Measurements from ENCODE around the gene ASTN1.

The ASTN1 gene

GRCh38 chr1:176869577-176869976, 294.9 kb downstream of the ASTN1 start:
- no peak overlapping the region for H3K27ac ChIP-seq (ENCODE audit: extremely low read depth, low read depth, low read length)
- no peak overlapping the region for H3K4me3 ChIP-seq (ENCODE audit: low read depth, low read length)
- CTCF ChIA-PET = interaction anchor here (0.9 kb wide), 1 partner anchor 11 kb away, joined by 6 read pairs; no protein-coding TSS in a partner anchor
- no peaks in the 10 kb centered on the region for H3K36me3 ChIP-seq (ENCODE audit: control insufficient read depth in 2 of 2, insufficient read depth in 1 of 2, low read length in 2 of 2)
- TF ChIP-seq ZNF311 (tag by site-specific recombination; IDR thresholded peaks at IDR 0.05; ENCODE audit: borderline replicate concordance) = no peak
- no peak for TF ChIP-seq SETDB1 (IDR thresholded peaks at IDR 0.05; ENCODE audit: insufficient read length, low read length)
- no peak for TF ChIP-seq ZBTB21 (tag by site-specific recombination; IDR thresholded peaks at IDR 0.05)
- no peak for TF ChIP-seq ZSCAN16 (tag by site-specific recombination; IDR thresholded peaks at IDR 0.05)
- no peak for TF ChIP-seq TRIM28 (IDR thresholded peaks at IDR 0.05; ENCODE audit: borderline replicate concordance, low read length)
- TF ChIP-seq ZNF48 (tag by site-specific recombination; IDR thresholded peaks at IDR 0.05) = no peak
- no peak for TF ChIP-seq ZNF2 (tag by site-specific recombination; IDR thresholded peaks at IDR 0.05)
- no peak for TF ChIP-seq ZNF174 (tag by site-specific recombination; IDR thresholded peaks at IDR 0.05)
- TF ChIP-seq KLF7 (tag by site-specific recombination; IDR thresholded peaks at IDR 0.05; ENCODE audit: borderline replicate concordance) = no peak
- TF ChIP-seq ZNF610 (tag by site-specific recombination; IDR thresholded peaks at IDR 0.05; ENCODE audit: borderline replicate concordance) = no peak
- TF ChIP-seq PRDM1 (tag by site-specific recombination; IDR thresholded peaks at IDR 0.05) = no peak
- TF ChIP-seq ZNF785 (tag by site-specific recombination; IDR thresholded peaks at IDR 0.05) = no peak
- TF ChIP-seq ZNF354C (tag by site-specific recombination; IDR thresholded peaks at IDR 0.05; ENCODE audit: borderline replicate concordance, low read depth) = no peak
- TF ChIP-seq PRDM4 (tag by site-specific recombination; IDR thresholded peaks at IDR 0.05) = no peak
- TF ChIP-seq ZNF560 (tag by site-specific recombination; IDR thresholded peaks at IDR 0.05; ENCODE audit: borderline replicate concordance) = no peak
- TF ChIP-seq ZNF248 (tag by site-specific recombination; IDR thresholded peaks at IDR 0.05) = no peak
- no peak for TF ChIP-seq ZNF148 (tag by site-specific recombination; IDR thresholded peaks at IDR 0.05; ENCODE audit: borderline replicate concordance)
- TF ChIP-seq KLF9 (tag by site-specific recombination; IDR thresholded peaks at IDR 0.05; ENCODE audit: low read depth) = no peak
- no peaks in the 10 kb centered on the region for H3K9me3 ChIP-seq (ENCODE audit: control insufficient read depth, insufficient read depth, low read depth, low read length)
- no peaks in the 10 kb centered on the region for H3K4me1 ChIP-seq (ENCODE audit: control insufficient read depth, insufficient read depth, low read length)
- POLR2A ChIA-PET = no interaction called here

- H3K36me3 ChIP-seq (ENCODE audit: control insufficient read depth in 2 of 2, insufficient read depth in 1 of 2, low read length in 2 of 2) = no peaks in the 10 kb centered on the region
- no peak overlapping the region for H3K4me3 ChIP-seq (ENCODE audit: low read depth, low read length)
- no peak overlapping the region for H3K27ac ChIP-seq (ENCODE audit: extremely low read depth, low read depth, low read length)
- TF ChIP-seq CTCF (tag by site-specific recombination; IDR thresholded peaks at IDR 0.05) = no peak
- no peak for TF ChIP-seq ZNF768 (tag by site-specific recombination; IDR thresholded peaks at IDR 0.05)
- TF ChIP-seq SCRT2 (tag by site-specific recombination; IDR thresholded peaks at IDR 0.05) = no peak
- TF ChIP-seq ZNF792 (tag by site-specific recombination; IDR thresholded peaks at IDR 0.05) = no peak
- TF ChIP-seq HOXD13 (CRISPR knock-in tag; IDR thresholded peaks at IDR 0.05; ENCODE audit: borderline replicate concordance) = no peak
- TF ChIP-seq ZNF302 (tag by site-specific recombination; IDR thresholded peaks at IDR 0.05; ENCODE audit: low read depth) = no peak
- TF ChIP-seq TRIM28 (IDR thresholded peaks at IDR 0.05; ENCODE audit: borderline replicate concordance, low read length) = no peak
- no peak for TF ChIP-seq ZNF248 (tag by site-specific recombination; IDR thresholded peaks at IDR 0.05)
- no peak for TF ChIP-seq ZSCAN16 (tag by site-specific recombination; IDR thresholded peaks at IDR 0.05)
- H3K9me3 ChIP-seq (ENCODE audit: control insufficient read depth, insufficient read depth, low read depth, low read length) = no peaks in the 10 kb centered on the region
- ChIA-PET POLR2A (no interaction called here), CTCF (interaction anchor here (0.6 to 1.1 kb wide), 2 partner anchors 14 to 168 kb away, joined by 3 to 5 read pairs; no protein-coding TSS in a partner anchor)
- H3K4me1 ChIP-seq (ENCODE audit: control insufficient read depth, insufficient read depth, low read length) = no peaks in the 10 kb centered on the region
Measured at GRCh38 chr1:176866011-176866714, 298.3 kb downstream of the ASTN1 start.
